HL-60 (cell line): Measurements from ENCODE around the gene ATP2B2.

Experiments
- DNase-seq, 2 experiments: peaks; one replicate each; pipeline ENCODE4 v3.0.0-alpha.2; 2010 to 2020; ENCODE audit warnings: low read depth in 1 of 2, low spot score in 1 of 2
- H3K27ac ChIP-seq: fragments of 250-450 bp; sonication (Bioruptor Pico); replicated peaks from 2 replicates; pipeline ENCODE4 v1.5.1; 2020; ENCODE audit warnings: mild to moderate bottlenecking, moderate library complexity
- H3K27me3 ChIP-seq: fragments of 250-450 bp; sonication (Bioruptor Pico); 2 replicates; pipeline ENCODE4 v1.5.1; 2021; ENCODE audit warnings: mild to moderate bottlenecking, moderate library complexity; ENCODE audit not compliant: insufficient read depth, poor library complexity, severe bottlenecking
- H3K4me3 ChIP-seq: replicated peaks from 2 replicates; pipeline ENCODE4 v1.5.1; 2011; ENCODE audit warnings: mild to moderate bottlenecking, control low read depth, low read length; ENCODE audit not compliant: insufficient read depth
- CTCF ChIP-seq: IDR thresholded peaks from one replicate; pipeline ENCODE4 v1.5.1; 2011; ENCODE audit warnings: low read length, control low read depth, inconsistent platforms; ENCODE audit not compliant: insufficient read depth
- GABPA ChIP-seq: IDR thresholded peaks from 2 replicates; pipeline ENCODE4 v1.6.1; 2012; ENCODE audit warnings: low read depth
- POLR2AphosphoS5 ChIP-seq: IDR thresholded peaks from 2 replicates; pipeline ENCODE4 v1.6.1; 2012; ENCODE audit warnings: low read depth
- REST ChIP-seq: IDR thresholded peaks from 2 replicates; pipeline ENCODE4 v1.6.1; 2012; ENCODE audit warnings: low read depth; ENCODE audit not compliant: insufficient replicate concordance
- SPI1 ChIP-seq: IDR thresholded peaks from 2 replicates; pipeline ENCODE4 v1.6.1; 2012; ENCODE audit warnings: low read depth, mild to moderate bottlenecking, borderline replicate concordance

ATP2B2 gene

GRCh38 chr3:10373686-10374261 lies 131.6 kb downstream of the ATP2B2 start:
- no peak overlapping the region for H3K4me3 ChIP-seq
- no peak for DNase-seq
- TF ChIP-seq REST: no peak
- TF ChIP-seq CTCF: no peak
- TF ChIP-seq GABPA: no peak
- TF ChIP-seq POLR2AphosphoS5: no peak
- no peak for TF ChIP-seq SPI1
- H3K27me3 ChIP-seq: no peaks in the 10 kb centered on the region
- no peak overlapping the region for H3K27ac ChIP-seq

GRCh38 chr3:10371789-10372188 lies 133.6 kb downstream of the ATP2B2 start:
- Histone ChIP-seq H3K4me3 (no peak overlapping the region), H3K27ac (no peak overlapping the region), H3K27me3 (no peaks in the 10 kb centered on the region)
- no peak for DNase-seq
- no peak for TF ChIP-seq CTCF

- H3K27me3 ChIP-seq: no peaks in the 10 kb centered on the region
- H3K4me3 ChIP-seq: no peak overlapping the region
- no peak overlapping the region for H3K27ac ChIP-seq
- no peak for TF ChIP-seq POLR2AphosphoS5
- TF ChIP-seq SPI1: no peak
- TF ChIP-seq CTCF: no peak
- no peak for TF ChIP-seq REST
- no peak for TF ChIP-seq GABPA
- DNase-seq: no peak
Observed at GRCh38 chr3:10371167-10371566, 134.2 kb downstream of the ATP2B2 start.

- peak; percentile 61 to 91 for DNase-seq
- no peaks in the 10 kb centered on the region for H3K27me3 ChIP-seq
- H3K4me3 ChIP-seq: no peak overlapping the region
- TF ChIP-seq CTCF (no peak), SPI1 (peak; percentile 65; the same call in 1 of the 2 replicates)
- no peak overlapping the region for H3K27ac ChIP-seq
Observed at GRCh38 chr3:10370429-10370828, 135.0 kb downstream of the ATP2B2 start.
